Fibroblast of skin of left biceps (primary cell): Measurements from ENCODE around the gene USP15.

Source experiments
- DNase-seq, 2 experiments: peaks; one replicate each; pipeline ENCODE4 v3.0.0-alpha.2; 2013; ENCODE audit warnings: low read depth in 2 of 2

Gene USP15

DNA sequence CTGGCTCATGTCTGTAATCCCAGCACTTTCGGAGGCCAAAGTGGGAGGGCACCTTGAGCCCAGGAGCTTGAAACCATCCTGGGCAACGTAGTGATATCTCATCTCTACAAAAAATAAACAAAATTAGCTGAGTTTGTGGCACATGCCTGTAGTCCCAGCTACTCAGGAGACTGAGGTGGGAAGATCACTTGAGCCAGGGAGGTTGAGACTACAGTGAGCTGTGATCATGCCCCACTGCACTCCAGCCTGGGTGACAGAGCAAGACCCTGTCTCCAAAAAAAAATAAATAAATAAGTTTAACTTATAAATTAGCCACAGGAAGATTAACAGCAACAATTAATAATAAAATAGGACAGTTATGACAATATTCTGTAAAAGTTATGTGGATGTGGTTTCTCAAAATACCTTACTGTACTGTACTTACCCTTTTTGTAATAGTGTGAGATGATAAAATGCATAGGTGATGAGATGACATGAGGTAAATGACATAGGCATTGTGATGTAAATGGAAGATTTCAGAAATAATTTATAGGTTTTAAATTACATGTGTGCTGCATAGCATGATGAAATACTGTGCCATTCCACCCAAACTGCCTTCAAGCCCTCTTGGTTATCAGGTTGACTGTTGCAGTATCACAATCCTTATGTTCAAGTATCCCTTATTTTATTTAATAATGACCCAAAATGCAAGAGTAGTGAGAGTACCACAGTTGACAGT lies 22.0 kb downstream of the USP15 start:
- no peak for DNase-seq

- no peak for DNase-seq
These were observed 24.5 kb downstream of the USP15 start for GRCh38 chr12:62284749-62285148.

DNA sequence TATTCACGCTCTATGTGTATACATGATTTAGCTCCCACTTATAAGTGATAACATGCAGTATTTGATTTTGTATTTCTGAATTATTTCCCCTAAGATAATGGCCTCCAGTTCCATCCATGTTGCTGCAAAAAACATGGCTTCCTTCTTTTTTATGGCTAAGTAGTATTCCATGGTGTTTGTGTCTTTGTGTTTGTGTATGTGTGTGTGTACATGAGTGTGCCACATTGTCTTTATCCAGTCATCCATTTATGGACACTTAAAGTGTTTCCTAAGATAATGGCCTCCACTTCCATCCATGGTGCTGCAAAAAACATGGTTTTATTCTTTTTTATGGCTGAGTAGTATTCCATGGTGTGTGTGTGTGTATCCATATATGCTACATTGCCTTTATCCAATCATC lies 25.1 kb downstream of the USP15 start:
- DNase-seq: no peak

- DNase-seq: no peak
These were observed 28.1 kb downstream of the USP15 start for GRCh38 chr12:62288328-62288727.

GRCh38 chr12:62290846-62291245 lies 30.6 kb downstream of the USP15 start:
- DNase-seq: no peak

- no peak for DNase-seq
These were observed 31.9 kb downstream of the USP15 start for GRCh38 chr12:62291864-62292760.

DNA sequence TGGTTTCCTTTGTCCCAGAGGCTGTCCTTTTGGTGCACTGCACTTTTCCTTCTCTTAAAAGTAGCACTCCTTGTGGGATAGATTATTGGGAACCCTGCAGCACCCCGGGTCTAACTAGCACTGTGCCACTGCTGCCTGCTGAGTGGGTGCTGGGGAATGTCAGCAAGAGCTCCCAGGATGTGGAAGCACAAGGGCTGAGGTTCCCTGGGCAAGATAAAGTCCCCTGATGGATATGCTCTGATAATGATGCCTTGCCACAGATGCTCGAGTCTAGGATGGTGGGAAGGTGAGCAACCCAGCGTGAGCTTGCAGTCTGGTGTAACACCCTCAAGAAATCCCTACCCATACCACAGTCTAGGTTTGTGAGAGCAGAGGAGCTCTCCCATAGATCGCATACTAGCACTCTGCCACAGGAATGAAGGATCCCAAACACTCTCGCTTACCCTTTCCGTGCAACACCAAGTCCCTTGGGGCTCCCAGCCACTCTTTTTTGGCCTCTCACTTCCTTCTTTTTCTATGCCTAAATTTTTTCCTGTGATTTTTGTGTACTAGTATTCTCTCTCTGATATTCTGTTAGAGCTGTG lies 32.6 kb downstream of the USP15 start:
- no peak for DNase-seq

GRCh38 chr12:62294378-62294777 lies 34.2 kb downstream of the USP15 start:
- no peak for DNase-seq

DNA sequence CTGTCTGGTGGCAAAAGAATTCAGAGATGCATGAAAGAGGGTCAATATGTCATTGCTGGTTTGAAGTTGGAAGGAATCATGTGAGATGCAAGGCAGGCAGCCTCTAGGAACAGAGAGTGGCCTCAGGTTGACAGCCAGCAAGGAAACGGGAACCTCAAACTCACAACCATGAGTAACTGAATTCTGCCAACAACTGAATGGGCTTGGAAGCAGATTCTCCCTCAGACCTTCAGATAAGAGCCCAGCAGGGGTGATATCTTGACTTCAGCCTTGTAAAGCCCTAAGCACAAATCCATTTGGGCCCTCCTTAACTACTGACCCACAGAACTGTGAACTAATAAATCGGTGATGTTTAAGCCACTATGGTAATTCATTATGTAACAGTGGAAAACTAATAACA lies 35.8 kb downstream of the USP15 start:
- no peak for DNase-seq

- no peak for DNase-seq
These were observed 37.1 kb downstream of the USP15 start for GRCh38 chr12:62297321-62297720.

DNA sequence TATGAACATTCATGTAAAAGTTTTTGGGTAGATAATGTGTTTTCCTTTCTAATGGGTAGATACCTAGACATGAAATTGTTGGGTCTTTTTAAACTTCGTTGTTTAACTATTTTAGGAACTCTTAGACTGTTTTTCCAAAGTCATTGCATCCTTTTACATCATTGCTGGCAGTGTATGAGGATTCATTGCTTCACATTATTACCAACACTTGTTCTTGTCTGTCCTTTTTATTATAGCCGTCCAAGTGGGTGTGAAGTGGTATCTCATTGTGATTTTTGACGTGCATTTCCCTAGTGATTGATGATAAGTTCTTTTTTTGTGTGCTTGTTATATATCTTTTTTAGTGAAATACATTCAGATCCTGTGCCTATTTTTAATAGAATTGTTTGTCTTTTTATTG lies 39.4 kb downstream of the USP15 start:
- no peak for DNase-seq

DNA sequence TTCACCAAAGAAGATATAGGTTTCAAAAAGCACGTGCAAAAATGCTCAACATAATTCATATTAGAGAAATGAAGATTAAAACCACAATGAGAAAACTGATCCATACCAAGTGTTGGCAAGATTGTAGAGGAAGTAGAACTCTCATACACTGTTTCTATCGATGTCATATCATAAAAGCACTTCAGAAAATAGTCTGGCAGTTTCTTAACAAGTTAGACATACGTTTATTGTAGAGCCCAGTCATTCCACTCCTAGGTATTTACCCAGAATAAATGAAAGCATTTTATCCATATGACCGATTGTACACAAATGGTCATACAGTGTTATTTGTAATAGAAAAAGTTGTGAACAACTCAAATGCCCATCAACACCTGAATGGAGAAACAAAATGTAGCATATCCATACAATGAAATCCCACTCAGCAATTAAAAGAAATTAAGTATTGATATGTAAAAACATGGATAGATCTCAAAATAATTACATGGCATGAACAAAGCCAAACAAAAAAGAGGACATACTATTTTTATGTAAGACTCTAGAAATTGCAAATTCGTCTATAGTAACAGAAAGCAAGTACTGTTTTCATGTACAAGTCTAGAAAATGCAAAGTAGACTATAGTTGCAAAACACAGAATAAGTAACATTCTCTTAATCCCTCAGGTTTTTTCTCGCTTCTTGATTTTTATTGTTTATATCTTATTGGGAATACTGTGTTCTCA lies 41.0 kb downstream of the USP15 start:
- DNase-seq: no peak

DNA sequence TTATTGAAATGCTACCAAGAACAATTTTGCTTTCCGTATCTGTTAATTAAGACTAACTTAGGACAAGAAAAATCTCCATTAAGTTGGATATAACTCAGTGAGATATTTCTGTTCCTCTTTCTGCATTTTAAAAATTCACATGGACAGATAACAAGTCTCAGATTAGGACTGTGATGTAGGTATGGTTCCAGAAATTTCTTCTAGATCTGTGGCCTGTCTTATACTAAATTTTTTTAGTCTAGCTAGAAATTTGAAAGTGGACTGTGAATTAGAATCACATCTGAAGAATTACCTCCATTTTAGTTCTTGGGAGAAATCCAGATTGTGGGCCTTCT lies 41.6 kb downstream of the USP15 start:
- no peak for DNase-seq

GRCh38 chr12:62304560-62304959 lies 44.4 kb downstream of the USP15 start:
- no peak for DNase-seq

DNA sequence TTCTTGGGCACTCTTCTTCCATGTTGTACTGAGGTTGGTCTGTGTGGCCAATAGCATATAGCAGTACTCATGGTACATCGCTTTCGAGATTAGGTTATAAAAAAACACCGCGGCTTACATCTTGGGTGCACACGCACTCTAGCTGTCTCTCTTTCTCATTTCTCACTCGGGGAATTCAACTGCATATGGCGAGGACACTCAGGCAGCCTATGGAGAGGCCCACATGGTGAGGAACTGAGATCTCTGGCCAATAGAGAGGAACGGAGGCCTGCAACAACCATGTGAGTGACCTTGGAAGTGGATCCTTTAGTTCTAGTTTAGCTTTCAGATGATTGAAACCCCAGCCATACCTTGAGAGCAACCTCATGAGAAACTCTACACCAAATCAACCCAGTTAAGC lies 45.6 kb downstream of the USP15 start:
- DNase-seq: no peak

DNA sequence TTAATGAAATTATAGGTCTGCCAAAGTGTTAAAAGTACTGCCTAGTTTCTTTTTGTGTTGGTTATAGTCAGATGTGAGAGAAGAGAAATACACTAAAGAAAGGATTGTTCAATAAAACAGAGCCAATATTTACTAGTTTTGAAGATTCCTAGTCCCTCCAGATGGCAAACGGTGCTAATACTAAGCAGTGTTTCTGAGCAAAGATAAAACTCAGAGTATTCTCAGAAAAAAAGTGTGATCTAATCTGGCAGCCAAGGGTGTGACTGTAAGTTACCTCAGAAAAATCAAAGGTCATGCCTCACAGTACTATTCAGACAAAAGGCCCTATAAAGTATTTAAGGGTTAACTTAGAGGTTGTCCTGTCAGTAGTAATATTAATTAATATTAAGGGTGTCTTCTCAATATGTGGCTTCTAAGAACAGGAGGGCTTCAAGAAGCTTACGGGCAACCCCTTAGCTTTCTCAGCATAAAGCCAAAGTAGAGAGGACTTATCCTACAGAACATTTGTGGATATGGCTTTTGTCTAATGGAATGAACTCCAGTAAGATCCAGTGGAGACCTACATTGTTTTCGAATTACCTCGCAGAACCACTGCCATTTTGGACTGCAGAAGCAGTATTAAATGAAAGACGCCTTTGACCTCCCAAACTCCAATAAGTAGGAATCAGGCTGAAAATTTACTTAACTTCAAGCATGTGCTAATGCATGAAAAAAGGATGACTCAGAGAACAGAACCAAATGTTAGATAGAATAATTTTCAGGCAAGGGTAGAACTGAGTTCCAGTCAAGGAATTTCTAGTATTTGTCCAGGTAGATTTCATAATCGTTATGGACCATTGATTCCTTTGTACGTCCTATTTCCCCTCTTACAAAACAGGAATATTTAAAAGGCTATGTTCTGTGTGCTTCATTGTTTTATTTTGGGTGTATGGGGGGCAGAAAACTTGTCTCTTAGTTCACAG lies 46.6 kb downstream of the USP15 start:
- DNase-seq: no peak

GRCh38 chr12:62308201-62308600 lies 48.0 kb downstream of the USP15 start:
- no peak for DNase-seq

DNA sequence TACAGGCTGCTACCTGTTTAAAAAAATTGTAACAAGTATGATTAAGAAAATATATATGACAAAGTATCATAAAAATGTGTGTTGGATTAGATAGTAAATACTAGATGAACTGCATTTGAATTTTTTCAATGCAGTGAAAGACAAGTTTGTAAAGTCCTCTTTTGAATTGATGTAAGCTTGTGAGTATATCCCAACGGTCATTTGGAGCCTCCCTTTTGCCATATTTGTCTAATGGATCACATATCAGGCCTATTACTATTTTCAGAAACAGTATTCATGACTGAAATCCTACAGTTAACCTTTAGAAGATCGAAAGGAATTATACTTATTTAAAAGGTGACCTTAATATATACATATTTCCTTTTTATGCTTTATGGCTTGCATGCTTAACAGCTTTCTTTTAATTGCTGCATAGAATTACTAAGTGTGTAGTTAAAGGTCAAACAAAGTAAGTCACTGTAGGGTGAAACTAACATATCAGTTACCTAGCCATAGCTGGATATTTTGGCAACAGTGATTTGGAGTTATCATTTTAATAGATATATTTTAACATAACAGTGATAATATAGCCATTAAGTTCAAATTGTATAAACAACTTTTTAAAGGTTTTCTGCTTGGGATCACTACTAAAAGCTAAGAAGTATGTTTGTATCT lies 53.6 kb downstream of the USP15 start:
- DNase-seq: no peak

DNA sequence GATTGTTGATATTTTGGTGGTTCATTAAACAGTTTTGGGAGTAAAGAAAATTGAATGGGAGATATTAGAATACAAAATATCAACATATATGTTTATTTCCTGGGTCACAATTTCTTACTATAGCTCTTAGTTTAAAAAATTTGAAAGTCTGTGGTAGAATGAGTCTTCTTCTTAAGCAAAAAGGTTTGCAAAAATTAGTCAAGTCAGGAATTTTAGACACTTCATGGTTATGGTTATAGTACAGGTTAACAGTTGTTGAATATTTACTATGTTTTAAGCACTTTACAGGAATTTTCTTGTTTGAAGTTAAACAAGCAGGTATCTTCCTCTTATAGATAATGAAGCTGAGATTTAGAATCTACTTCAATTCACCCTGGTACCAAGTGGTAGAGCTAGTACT lies 56.8 kb downstream of the USP15 start:
- DNase-seq: no peak

DNA sequence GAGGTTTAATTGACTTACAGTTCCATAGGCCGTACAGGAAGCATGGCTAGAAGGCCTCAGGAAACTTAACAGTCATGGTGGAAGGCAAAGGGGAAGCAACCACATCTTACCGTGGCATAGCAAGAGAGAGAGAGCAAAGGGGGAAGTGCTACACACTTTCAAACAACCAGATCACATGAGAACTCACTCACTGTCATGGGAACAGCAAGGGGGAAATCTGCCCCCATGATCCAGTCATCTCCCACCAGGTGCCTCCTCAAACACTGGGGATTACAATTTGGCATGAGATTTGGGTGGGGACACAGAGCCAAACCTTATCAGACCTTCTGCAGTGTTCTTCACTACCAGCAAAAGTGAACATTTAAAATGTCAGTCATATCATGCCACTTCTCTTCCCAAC lies 58.9 kb downstream of the USP15 start:
- no peak for DNase-seq

DNA sequence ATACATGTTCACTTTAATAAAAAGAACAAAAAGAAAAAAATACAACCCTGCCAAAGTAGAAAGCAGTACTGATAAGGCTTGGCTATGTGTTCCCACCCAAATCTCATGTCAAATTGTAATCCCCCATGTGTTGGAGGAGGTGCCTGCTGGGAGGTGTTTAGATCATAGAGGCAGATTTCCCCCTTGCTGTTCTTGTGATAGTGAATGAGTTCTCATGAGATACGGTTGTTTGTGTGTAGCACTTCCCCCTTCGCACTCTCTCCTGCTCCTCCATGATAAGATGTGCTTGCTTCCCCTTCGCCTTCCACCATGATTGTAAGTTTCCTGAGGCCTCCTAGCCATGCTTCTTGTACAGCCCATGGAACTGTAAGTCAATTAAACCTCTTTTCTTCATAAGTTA lies 59.9 kb downstream of the USP15 start:
- DNase-seq: no peak
